ENCODE data around the gene SKAP2.

SKAP2 gene

GRCh38 chr7:26694713-26695112 lies 169.7 kb downstream of the SKAP2 start:
- DNase-seq: no peak
- Histone ChIP-seq H3K27ac (no peak overlapping the region), H3K36me3 (no peaks in the 10 kb centered on the region), H3K9me3 (no peaks in the 10 kb centered on the region), H3K4me3 (no peak overlapping the region), H3K27me3 (no peaks in the 10 kb centered on the region), H3K4me1 (peaks cover 0 to 11% (median 0%) of the 10 kb centered on the region in 4 donors)
- intact Hi-C loops (cut with DNase I; ENCODE audit: low total_unique reads): no loop called here
- no peak for TF ChIP-seq CTCF (IDR thresholded peaks at IDR 0.05)

- no peak overlapping the region for H3K27ac ChIP-seq
- no peaks in the 10 kb centered on the region for H3K27me3 ChIP-seq
- no peak for DNase-seq
- H3K4me3 ChIP-seq: no peak overlapping the region
- intact Hi-C loops (cut with DNase I; ENCODE audit: low total_unique reads): no loop called here
- H3K36me3 ChIP-seq: no peaks in the 10 kb centered on the region
- peaks cover 0 to 12% (median 0%) of the 10 kb centered on the region in 4 donors for H3K4me1 ChIP-seq
- no peaks in the 10 kb centered on the region for H3K9me3 ChIP-seq
- TF ChIP-seq CTCF (IDR thresholded peaks at IDR 0.05): no peak
Observed at GRCh38 chr7:26694141-26694540, 170.2 kb downstream of the SKAP2 start.

- no peak overlapping the region for H3K27ac ChIP-seq
- H3K9me3 ChIP-seq: no peaks in the 10 kb centered on the region
- DNase-seq: no peak
- no peaks in the 10 kb centered on the region for H3K36me3 ChIP-seq
- no peaks in the 10 kb centered on the region for H3K27me3 ChIP-seq
- no peak for TF ChIP-seq CTCF (IDR thresholded peaks at IDR 0.05)
- peaks cover 0 to 12% (median 0%) of the 10 kb centered on the region in 4 donors for H3K4me1 ChIP-seq
- intact Hi-C loops (cut with DNase I; ENCODE audit: low total_unique reads): no loop called here
- H3K4me3 ChIP-seq: no peak overlapping the region
Observed at GRCh38 chr7:26691886-26692285, 172.5 kb downstream of the SKAP2 start.

GRCh38 chr7:26691406-26691805 lies 173.0 kb downstream of the SKAP2 start:
- Histone ChIP-seq H3K27me3 (no peaks in the 10 kb centered on the region), H3K9me3 (no peaks in the 10 kb centered on the region), H3K27ac (no peak overlapping the region), H3K4me1 (peaks cover 0 to 12% (median 0%) of the 10 kb centered on the region in 4 donors), H3K4me3 (no peak overlapping the region), H3K36me3 (no peaks in the 10 kb centered on the region)
- intact Hi-C loops (cut with DNase I; ENCODE audit: low total_unique reads): no loop called here
- no peak for DNase-seq
- no peak for TF ChIP-seq CTCF (IDR thresholded peaks at IDR 0.05)

- Histone ChIP-seq H3K36me3 (no peaks in the 10 kb centered on the region), H3K9me3 (no peaks in the 10 kb centered on the region), H3K4me3 (no peak overlapping the region), H3K27me3 (no peaks in the 10 kb centered on the region), H3K4me1 (peaks cover 0 to 12% (median 0%) of the 10 kb centered on the region in 4 donors), H3K27ac (no peak overlapping the region)
- DNase-seq: no peak
- intact Hi-C loops (cut with DNase I; ENCODE audit: low total_unique reads): no loop called here
- no peak for TF ChIP-seq CTCF (IDR thresholded peaks at IDR 0.05)
Observed at GRCh38 chr7:26690135-26690805, 174.1 kb downstream of the SKAP2 start.
